HL-60 (cell line): ENCODE data around the gene C15orf40.

Source experiments
- CTCF ChIP-seq: IDR thresholded peaks from one replicate; pipeline ENCODE4 v1.5.1; 2011; ENCODE audit warnings: low read length, control low read depth, inconsistent platforms; ENCODE audit not compliant: insufficient read depth
- GABPA ChIP-seq: IDR thresholded peaks from 2 replicates; pipeline ENCODE4 v1.6.1; 2012; ENCODE audit warnings: low read depth
- POLR2AphosphoS5 ChIP-seq: IDR thresholded peaks from 2 replicates; pipeline ENCODE4 v1.6.1; 2012; ENCODE audit warnings: low read depth

GRCh38 chr15:82959423-82959822 lies 52.0 kb downstream of the C15orf40 start:
- TF ChIP-seq GABPA, result no peak
- TF ChIP-seq CTCF, result no peak
- TF ChIP-seq POLR2AphosphoS5, result no peak
